Neural cell (in vitro differentiated cells): ENCODE measurements around the gene PTPN22. TPM values are rescaled to one million over a fixed set of nuclear protein-coding genes. Genes with fewer than 3 reads are reported as not detected.

Experiments
- H2AFZ ChIP-seq: fragments of 200-600, 300-800 bp; sonication (generic), shearing (Covaris generic); 2 replicates; pipeline ENCODE4 v1.6.0; 2014; ENCODE audit warnings: low read depth, mild to moderate bottlenecking, antibody characterized with exemption, low read length, moderate library complexity
- H3F3A ChIP-seq: fragments of 200-600 bp; shearing (Covaris generic); 2 replicates; pipeline ENCODE4 v1.6.1; 2016; ENCODE audit warnings: mild to moderate bottlenecking, moderate library complexity, mixed read lengths, antibody characterized with exemption, low read length; ENCODE audit not compliant: insufficient read depth, poor library complexity, severe bottlenecking
- H3K27ac ChIP-seq: fragments of 200-600, 300-800 bp; sonication (generic), shearing (Covaris generic); 2 replicates; pipeline ENCODE4 v1.5.1; 2014; ENCODE audit warnings: mild to moderate bottlenecking, low read length, moderate library complexity
- H3K27me3 ChIP-seq: fragments of 300-800, 200-600 bp; sonication (generic), shearing (Covaris generic); 2 replicates; pipeline ENCODE4 v1.6.0; 2014; ENCODE audit warnings: mild to moderate bottlenecking, low read depth, low read length, moderate library complexity; ENCODE audit not compliant: insufficient read depth
- H3K36me3 ChIP-seq: fragments of 300-800, 200-600 bp; sonication (generic), shearing (Covaris generic); 2 replicates; pipeline ENCODE4 v1.5.1; 2014; ENCODE audit warnings: mild to moderate bottlenecking, antibody characterized with exemption, low read length, moderate library complexity; ENCODE audit not compliant: insufficient read depth
- H3K4me2 ChIP-seq: fragments of 300-800, 200-600 bp; sonication (generic), shearing (Covaris generic); 2 replicates; pipeline ENCODE4 v1.6.0; 2014; ENCODE audit warnings: mild to moderate bottlenecking, low read length
- H3K4me3 ChIP-seq: fragments of 300-800, 200-600 bp; sonication (generic), shearing (Covaris generic); 2 replicates; pipeline ENCODE4 v1.5.1; 2014; ENCODE audit warnings: mild to moderate bottlenecking, low read length, moderate library complexity
- H3K79me2 ChIP-seq: fragments of 200-600 bp; shearing (Covaris generic); replicated peaks from 2 replicates; pipeline ENCODE4 v1.6.0; 2014; ENCODE audit warnings: mild to moderate bottlenecking, low read length, moderate library complexity; ENCODE audit not compliant: insufficient read depth
- H3K9ac ChIP-seq: fragments of 300-800, 200-600 bp; sonication (generic), shearing (Covaris generic); 2 replicates; pipeline ENCODE4 v1.6.1; 2016; ENCODE audit warnings: mild to moderate bottlenecking, low read length, mixed read lengths
- H3K9me2 ChIP-seq: fragments of 200-600 bp; shearing (Covaris generic); 2 replicates; pipeline ENCODE4 v1.6.1; 2016; ENCODE audit warnings: mild to moderate bottlenecking, low read length, mixed read lengths; ENCODE audit not compliant: insufficient read depth
- H3K9me3 ChIP-seq: fragments of 200-600, 300-800 bp; sonication (generic), shearing (Covaris generic); 2 replicates; pipeline ENCODE4 v1.6.1; 2016; ENCODE audit warnings: mild to moderate bottlenecking, mixed run types, low read length, moderate library complexity, mixed read lengths
- H4K20me1 ChIP-seq: fragments of 200-600 bp; shearing (Covaris generic); 2 replicates; pipeline ENCODE4 v1.6.1; 2016; ENCODE audit warnings: mild to moderate bottlenecking, mixed run types; ENCODE audit not compliant: insufficient read depth
- CTCF ChIP-seq: fragments of 450-650 bp; IDR thresholded peaks from 2 replicates; pipeline ENCODE4 v1.5.1; 2014; ENCODE audit warnings: antibody characterized with exemption, mild to moderate bottlenecking, moderate library complexity; ENCODE audit not compliant: poor library complexity, severe bottlenecking
- EP300 ChIP-seq: fragments of 450-650 bp; conservative IDR thresholded peaks from 2 replicates; pipeline ENCODE4 v1.6.1; 2014; ENCODE audit warnings: antibody characterized with exemption, mild to moderate bottlenecking, moderate library complexity; ENCODE audit not compliant: poor library complexity, severe bottlenecking
- EZH2 ChIP-seq: fragments of 200-600, 300-800 bp; shearing (Covaris generic), sonication (generic); IDR thresholded peaks from 2 replicates; pipeline ENCODE4 v1.6.1; 2014; ENCODE audit warnings: antibody characterized with exemption, low read length, borderline replicate concordance, mild to moderate bottlenecking; ENCODE audit not compliant: insufficient read depth, poor library complexity, severe bottlenecking
- MXI1 ChIP-seq: fragments of 450-650 bp; conservative IDR thresholded peaks from 2 replicates; pipeline ENCODE4 v1.6.1; 2014; ENCODE audit warnings: antibody characterized with exemption, mild to moderate bottlenecking; ENCODE audit not compliant: poor library complexity, severe bottlenecking
- POLR2AphosphoS5 ChIP-seq: IDR thresholded peaks from 2 replicates; pipeline ENCODE4 v1.6.1; 2012
- RAD21 ChIP-seq: fragments of 450-650 bp; conservative IDR thresholded peaks from 2 replicates; pipeline ENCODE4 v1.6.1; 2014; ENCODE audit warnings: antibody characterized with exemption, mild to moderate bottlenecking, moderate library complexity
- REST ChIP-seq: IDR thresholded peaks from 2 replicates; pipeline ENCODE4 v1.6.1; 2012; ENCODE audit warnings: borderline replicate concordance
- SMC3 ChIP-seq: fragments of 450-650 bp; conservative IDR thresholded peaks from 2 replicates; pipeline ENCODE4 v1.6.1; 2014; ENCODE audit warnings: antibody characterized with exemption, mild to moderate bottlenecking, moderate library complexity; ENCODE audit not compliant: poor library complexity
- TAF1 ChIP-seq: IDR thresholded peaks from 2 replicates; pipeline ENCODE4 v1.6.1; 2012; ENCODE audit warnings: low read depth
- polyA plus RNA-seq: library from polyadenylated mRNA; depleted of rRNA; stranded (reverse); fragments of >200 nt; gene quantifications from 2 replicates; pipeline ENCODE4 v1.2.3, GENCODE V29; 2014

Gene PTPN22
- polyA plus RNA-seq, 1 donor from 2014 or later: 0.92 TPM

- H3K36me3 ChIP-seq: no peaks in the 10 kb centered on the region
- H4K20me1 ChIP-seq: no peaks in the 10 kb centered on the region
- no peaks in the 10 kb centered on the region for H3K79me2 ChIP-seq
- H3K27me3 ChIP-seq: no peaks in the 10 kb centered on the region
- H3K4me2 ChIP-seq: no peak overlapping the region
- H3F3A ChIP-seq: no peaks in the 10 kb centered on the region
- no peak overlapping the region for H3K9ac ChIP-seq
- no peak for TF ChIP-seq EP300
- TF ChIP-seq MXI1: no peak
- TF ChIP-seq CTCF: no peak
- TF ChIP-seq RAD21: no peak
- TF ChIP-seq SMC3: no peak
- no peak overlapping the region for H3K4me3 ChIP-seq
- no peak overlapping the region for H2AFZ ChIP-seq
- H3K9me3 ChIP-seq: no peaks in the 10 kb centered on the region
- H3K9me2 ChIP-seq: no peaks in the 10 kb centered on the region
- no peak overlapping the region for H3K27ac ChIP-seq
These were observed 13.7 kb downstream of the PTPN22 start for GRCh38 chr1:113857776-113858175.

DNA sequence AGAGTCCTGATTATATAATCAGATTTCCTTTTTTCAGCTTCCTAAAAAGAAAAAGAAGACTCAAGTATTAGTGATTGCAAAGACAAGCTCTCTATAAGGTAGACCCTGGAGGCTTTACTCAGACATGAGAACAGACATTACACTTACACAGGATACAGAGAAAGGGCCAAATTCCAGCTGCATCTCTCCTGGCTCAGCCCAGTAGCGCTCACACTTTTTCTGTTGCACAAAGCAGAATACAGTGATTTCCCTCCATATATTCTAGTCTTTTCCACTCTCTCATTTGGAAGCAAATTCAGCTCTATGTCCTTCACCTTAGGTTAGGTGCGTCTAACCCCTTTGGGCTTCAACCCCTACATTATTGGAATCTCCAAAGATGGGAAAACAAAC, 15.1 kb downstream of the PTPN22 start:
- Histone ChIP-seq H3K27ac (no peak overlapping the region), H3K9ac (no peak overlapping the region), H3K36me3 (no peaks in the 10 kb centered on the region), H3F3A (no peaks in the 10 kb centered on the region), H3K9me2 (no peaks in the 10 kb centered on the region), H4K20me1 (no peaks in the 10 kb centered on the region), H3K9me3 (no peaks in the 10 kb centered on the region), H3K4me2 (no peak overlapping the region), H2AFZ (no peak overlapping the region), H3K27me3 (no peaks in the 10 kb centered on the region), H3K79me2 (no peaks in the 10 kb centered on the region), H3K4me3 (no peak overlapping the region)
- TF ChIP-seq RAD21 (no peak), SMC3 (no peak), EP300 (no peak), POLR2AphosphoS5 (no peak), REST (no peak), TAF1 (no peak), MXI1 (no peak), EZH2 (no peak), CTCF (no peak)
